ENCODE data around the gene INTS11. TPM values are rescaled to one million over a fixed set of nuclear protein-coding genes. Genes with fewer than 3 reads are reported as not detected.
A peak's percentile ranks its signal among the peaks of the same experiment; 100 is the strongest.

Gene INTS11
- total and polyA plus RNA-seq, 2 of the 8 experiments (the other 6 are each of a cell fraction or from before 2014, with no cell fraction given): 113 to 243 TPM

GRCh38 chr1:1356796-1357401 is 32.4 kb upstream of the INTS11 start:
- H4K5ac ChIP-seq (ENCODE audit: insufficient read length, low read depth, low read length): no peak overlapping the region
- POLR2A ChIA-PET (ENCODE audit: partially characterized antibody): interaction anchor here (1.2 to 4.0 kb wide), 5 partner anchors 14 to 64 kb away, joined by 3 to 19 read pairs (median 4); partner anchors contain the start of genes ANKRD65, AURKAIP1, CCNL2 and MRPL20
- no peaks in the 10 kb centered on the region for H3K79me1 ChIP-seq (ENCODE audit: low read depth, low read length)
- no peak overlapping the region for H2AFZ ChIP-seq (ENCODE audit: low read length)
- H2BK120ac ChIP-seq (replicated peaks; ENCODE audit: low read depth, low read length): no peak overlapping the region
- no peak overlapping the region for H3K4ac ChIP-seq (replicated peaks; ENCODE audit: insufficient read length, low read depth, low read length)
- H2BK15ac ChIP-seq (ENCODE audit: low read length): no peak overlapping the region
- H3K23ac ChIP-seq (ENCODE audit: insufficient read length): no peak overlapping the region
- no peak for FAIRE-seq
- no peak overlapping the region for H3K18ac ChIP-seq (ENCODE audit: extremely low read depth, low read length)
- H3K9me3 ChIP-seq (ENCODE audit: insufficient read depth in 2 of 2, low read depth in 1 of 2, low read length in 1 of 2): no peaks in the 10 kb centered on the region
- H3K23me2 ChIP-seq (ENCODE audit: low read depth, low read length): peaks cover 14% of the 10 kb centered on the region
- peak overlapping the region; percentile 50; the same call in 1 of the 2 replicates for H2BK12ac ChIP-seq (ENCODE audit: low read depth, low read length)
- H3K79me2 ChIP-seq (ENCODE audit: control insufficient read depth in 1 of 2, insufficient read depth in 2 of 2, low read length in 2 of 2): no peaks in the 10 kb centered on the region
- H2BK5ac ChIP-seq (ENCODE audit: low read depth, low read length): 0 out of 2 replicates have a peak overlapping the region, but pooled peaks have one; percentile 24
- no peak overlapping the region for H3K9ac ChIP-seq (replicated peaks in 1 of 4; ENCODE audit: extremely low read depth in 1 of 4, low read depth in 3 of 4, low read length in 3 of 4)
- H4K20me1 ChIP-seq (replicated peaks in 1 of 2; ENCODE audit: control insufficient read depth in 1 of 2, insufficient read depth in 2 of 2, low read length in 2 of 2): peaks cover 0 to 3% of the 10 kb centered on the region in 2 experiments
- peaks cover 2 to 48% (median 34%) of the 10 kb centered on the region in 4 experiments for H3K4me1 ChIP-seq (replicated peaks in 1 of 4; ENCODE audit: control insufficient read depth in 3 of 4, insufficient read depth in 4 of 4, low read length in 3 of 4)
- H3K14ac ChIP-seq (ENCODE audit: insufficient read length): no peak overlapping the region
- H4K91ac ChIP-seq (replicated peaks; ENCODE audit: insufficient read length, low read length): peak overlapping the region; percentile 73
- H3K27ac ChIP-seq (ENCODE audit: low read depth, low read length): no peak overlapping the region
- DNase-seq (ENCODE audit: low read depth in 1 of 2, low spot score in 2 of 2): no peak
- H4K8ac ChIP-seq (ENCODE audit: extremely low read depth, insufficient read depth, low read length): no peak overlapping the region
- no peak overlapping the region for H3K4me3 ChIP-seq (ENCODE audit: extremely low read depth in 1 of 4, insufficient read depth in 2 of 4, low read depth in 3 of 4, low read length in 4 of 4)
- peak overlapping the region; percentile 7; the same call in 1 of the 2 replicates for H2BK20ac ChIP-seq (ENCODE audit: low read length)
- peaks cover 9 to 17% (median 14%) of the 10 kb centered on the region in 4 experiments for H3K27me3 ChIP-seq (replicated peaks in 1 of 4; ENCODE audit: control insufficient read depth in 3 of 4, extremely low read depth in 1 of 4, insufficient read depth in 3 of 4, low read length in 3 of 4)
- H3K4me2 ChIP-seq (ENCODE audit: insufficient read depth in 1 of 2, low read depth in 2 of 2, low read length in 2 of 2): no peak overlapping the region
- no peaks in the 10 kb centered on the region for H3K36me3 ChIP-seq (ENCODE audit: control insufficient read depth in 2 of 4, insufficient read depth in 4 of 4, low read length in 3 of 4)
- H3K56ac ChIP-seq (replicated peaks; ENCODE audit: insufficient read length, low read depth, low read length): no peak overlapping the region
- peak overlapping the region; percentile 53; the same call in 1 of the 2 replicates for H2AK5ac ChIP-seq (ENCODE audit: low read depth, low read length)
- CTCF ChIA-PET (ENCODE audit: partially characterized antibody): interaction anchor here (1.1 to 2.9 kb wide), 3 partner anchors 12 to 46 kb away, joined by 3 to 18 read pairs (median 3); no protein-coding TSS in a partner anchor
- 95% methylated on average over 23 of the region's 26 CpGs; no CpG with 5 or more reads in 1 of the 2 experiments for WGBS, 2 experiments (ENCODE audit: extremely low coverage in 1 of 2, insufficient coverage in 1 of 2, insufficient read length in 1 of 2, insufficient replicate concordance in 2 of 2, low coverage in 1 of 2, low lambda C conversion rate in 2 of 2, missing lambda C conversion rate in 1 of 2)

Measured in H1 (cell line).